Purkinje cell (primary cell): ENCODE measurements around the gene FBXO9. TPM values are rescaled to one million over a fixed set of nuclear protein-coding genes. Genes with fewer than 3 reads are reported as not detected.

Source experiments
- polyA plus RNA-seq: library from polyadenylated mRNA; unstranded; fragments of >200 nt; fragmentation: Nextera tagmentation; gene quantifications from 2 replicates; pipeline ENCODE4 v1.2.1, GENCODE V29; 2014

FBXO9 gene
- polyA plus RNA-seq = 31.1 and 41.4 TPM in 2 replicates

GRCh38 chr6:53065266-53066076 is at the start of gene FBXO9:
Gene FBXO9 (plus strand): TSS chr6:53065404. CDS start chr6:53065790, 386 bp downstream.

DNA sequence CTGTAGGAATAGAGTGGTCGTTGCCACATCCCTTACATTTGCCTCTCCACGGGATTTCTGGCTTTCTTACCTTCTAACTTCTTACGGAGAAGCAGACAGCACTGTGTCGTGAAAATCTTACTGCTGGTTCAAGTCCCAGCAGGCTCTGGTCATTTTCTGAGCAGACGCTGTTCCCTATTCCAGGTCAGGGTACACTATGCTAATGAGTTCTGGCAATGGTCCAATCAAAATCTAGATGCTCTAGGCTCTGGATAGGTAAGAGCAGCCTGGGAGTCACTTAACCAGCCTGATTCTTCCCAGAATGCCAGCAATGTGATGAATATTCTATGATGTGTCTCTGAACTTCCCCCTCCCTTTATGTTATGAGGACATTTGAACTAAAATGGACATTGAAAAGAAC is 83.5 kb downstream of the FBXO9 start, which contains the start of gene GCM1:
GCM1 (minus strand) TSS at position 158 of the 400 bp plus-strand sequence. CDS start 3,209 bp downstream, outside the sequence.

Other genes with a start within 250 kb of the FBXO9 start
- not detected in 2 replicates for gene GSTA5, start 224.6 kb upstream of the FBXO9 start, polyA plus RNA-seq
- not detected in 2 replicates for gene GSTA3, start 155.7 kb upstream of the FBXO9 start, polyA plus RNA-seq
- gene GSTA4, start 70.1 kb upstream of the FBXO9 start, polyA plus RNA-seq = 121 and 151 TPM in 2 replicates
- gene CILK1, start 3.6 kb upstream of the FBXO9 start, polyA plus RNA-seq = 3.9 and 5.0 TPM in 2 replicates
- gene GCM1, start 83.4 kb downstream of the FBXO9 start, polyA plus RNA-seq = 0.48 TPM in 1 of 2 replicates, not detected in the other